ENCODE results near the gene ASTN2. TPM values are rescaled to one million over a fixed set of nuclear protein-coding genes. Genes with fewer than 3 reads are reported as not detected.
A peak's percentile ranks its signal among the peaks of the same experiment; 100 is the strongest.

ASTN2 gene
- total RNA-seq, 4 donors from 2014 or later = 0.94 to 5.6 (median 3.7) TPM

GRCh38 chr9:116390303-116391228 is 1024.3 kb downstream of the ASTN2 start:
- H3K27ac ChIP-seq = no peak overlapping the region
- intact Hi-C loops (cut with DNase I) = no loop called here
- no peaks in the 10 kb centered on the region for H3K27me3 ChIP-seq
- H3K36me3 ChIP-seq = no peaks in the 10 kb centered on the region
- no peak overlapping the region for H3K4me3 ChIP-seq (replicated peaks in 1 of 3)
- WGBS, 2 donors = 90% methylated on average over 7 of the region's 7 CpGs
- no peaks in the 10 kb centered on the region for H3K9me3 ChIP-seq
- H3K4me1 ChIP-seq = peaks cover 14 to 19% of the 10 kb centered on the region in 2 donors
- TF ChIP-seq POLR2A (IDR thresholded peaks at IDR 0.05) (no peak), CTCF (IDR thresholded peaks at IDR 0.05) (no peak)
- DNase-seq = no peak

GRCh38 chr9:116389541-116390302 is 1025.1 kb downstream of the ASTN2 start:
- Histone ChIP-seq H3K27ac (no peak overlapping the region), H3K4me3 (replicated peaks in 1 of 3) (no peak overlapping the region), H3K9me3 (no peaks in the 10 kb centered on the region), H3K36me3 (no peaks in the 10 kb centered on the region), H3K4me1 (peaks cover 14 to 19% of the 10 kb centered on the region in 2 donors), H3K27me3 (no peaks in the 10 kb centered on the region)
- 66 to 74% methylated on average over 1 of the region's 1 CpG for WGBS, 2 donors
- TF ChIP-seq CTCF (IDR thresholded peaks at IDR 0.05) = no peak
- TF ChIP-seq POLR2A (IDR thresholded peaks at IDR 0.05) = no peak
- DNase-seq = no peak
- intact Hi-C loops (cut with DNase I) = no loop called here

- Histone ChIP-seq H3K9me3 (no peaks in the 10 kb centered on the region), H3K36me3 (no peaks in the 10 kb centered on the region), H3K27me3 (no peaks in the 10 kb centered on the region), H3K4me3 (replicated peaks in 1 of 3) (no peak overlapping the region), H3K27ac (peak overlapping the region in 2 of 3 donors; percentile 79 to 88), H3K4me1 (peaks cover 22 to 25% of the 10 kb centered on the region in 2 donors)
- 52 to 60% methylated on average over 6 of the region's 6 CpGs for WGBS, 2 donors
- intact Hi-C loops (cut with DNase I) = no loop called here
- TF ChIP-seq CTCF (IDR thresholded peaks at IDR 0.05) (no peak), POLR2A (IDR thresholded peaks at IDR 0.05) (no peak)
- DNase-seq = no peak
These were observed 1026.7 kb downstream of the ASTN2 start for GRCh38 chr9:116387934-116388698.

- DNase-seq = peak; percentile 40 to 44
- WGBS, 2 donors = 13 to 18% methylated on average over 4 of the region's 4 CpGs
- Histone ChIP-seq H3K36me3 (no peaks in the 10 kb centered on the region), H3K27ac (peak overlapping the region in 1 of 3 donors; percentile 25), H3K27me3 (no peaks in the 10 kb centered on the region), H3K4me1 (peaks cover 22 to 30% of the 10 kb centered on the region in 2 donors), H3K9me3 (no peaks in the 10 kb centered on the region), H3K4me3 (replicated peaks in 1 of 3) (no peak overlapping the region)
- TF ChIP-seq POLR2A (IDR thresholded peaks at IDR 0.05) (no peak), CTCF (IDR thresholded peaks at IDR 0.05) (no peak)
- intact Hi-C loops (cut with DNase I) = no loop called here
These were observed 1030.9 kb downstream of the ASTN2 start for GRCh38 chr9:116383936-116384335.

Measured in thyroid gland (tissue), 4 donors.